ENCODE data around the gene ITGB5.

ITGB5 gene

GRCh38 chr3:124887177-124887931, at the start of gene ITGB5:
TSS of gene ITGB5 (minus strand) at chr3:124887365. CDS start at chr3:124887000, 365 bp downstream.
- peak within 1 kb of the TSS; percentile 72 for H3K4me3 ChIP-seq (ENCODE audit: control insufficient read depth, low read depth, low read length)
- no peak for TF ChIP-seq CTCF (conservative IDR thresholded peaks at IDR 0.05; ENCODE audit: control insufficient read depth, insufficient read depth, low read depth, low read length)
- peak; percentile 74 for DNase-seq (ENCODE audit: low read depth)

- TF ChIP-seq CTCF (conservative IDR thresholded peaks at IDR 0.05; ENCODE audit: control insufficient read depth, insufficient read depth, low read depth, low read length), result no peak
- no peak for DNase-seq (ENCODE audit: low read depth)
- H3K4me3 ChIP-seq (ENCODE audit: control insufficient read depth, low read depth, low read length), result no peak overlapping the region
These were observed 48.8 kb upstream of the ITGB5 start for GRCh38 chr3:124935794-124936542.

GRCh38 chr3:124935264-124935663, 48.1 kb upstream of the ITGB5 start:
- no peak for DNase-seq (ENCODE audit: low read depth)
- H3K4me3 ChIP-seq (ENCODE audit: control insufficient read depth, low read depth, low read length), result no peak overlapping the region
- no peak for TF ChIP-seq CTCF (conservative IDR thresholded peaks at IDR 0.05; ENCODE audit: control insufficient read depth, insufficient read depth, low read depth, low read length)

- no peak within 1 kb of the TSS for H3K4me3 ChIP-seq (ENCODE audit: control insufficient read depth, low read depth, low read length)
- TF ChIP-seq CTCF (conservative IDR thresholded peaks at IDR 0.05; ENCODE audit: control insufficient read depth, insufficient read depth, low read depth, low read length), result no peak
- peak; percentile 10 for DNase-seq (ENCODE audit: low read depth)
These were observed 47.4 kb upstream of the ITGB5 start, which contains the start of gene MUC13 for GRCh38 chr3:124934577-124934976. TSS of gene MUC13 (minus strand) at chr3:124934751. CDS start at chr3:124934712, 39 bp downstream.

GRCh38 chr3:124928333-124929202, 41.4 kb upstream of the ITGB5 start:
- DNase-seq (ENCODE audit: low read depth), result peak; percentile 76
- no peak overlapping the region for H3K4me3 ChIP-seq (ENCODE audit: control insufficient read depth, low read depth, low read length)
- TF ChIP-seq CTCF (conservative IDR thresholded peaks at IDR 0.05; ENCODE audit: control insufficient read depth, insufficient read depth, low read depth, low read length), result peak; percentile 88

GRCh38 chr3:124927574-124928045, 40.4 kb upstream of the ITGB5 start:
- no peak for TF ChIP-seq CTCF (conservative IDR thresholded peaks at IDR 0.05; ENCODE audit: control insufficient read depth, insufficient read depth, low read depth, low read length)
- H3K4me3 ChIP-seq (ENCODE audit: control insufficient read depth, low read depth, low read length), result no peak overlapping the region
- no peak for DNase-seq (ENCODE audit: low read depth)

Measured in fibroblast of mammary gland (primary cell).